C4-2B (cell line): ENCODE results near the gene DNM1.

Experiments used
- ZFX ChIP-seq: fragments of 450-650 bp; IDR thresholded peaks from 2 replicates; pipeline ENCODE4 v1.6.1; 2017
- TF ChIP-seq, protein P1 (sequence below): fragments of 450-650 bp; conservative IDR thresholded peaks from 2 replicates; pipeline ENCODE4 v1.5.1; 2017; ENCODE audit warnings: mild to moderate bottlenecking

GRCh38 chr9:128298535-128299482 lies 95.6 kb downstream of the DNM1 start:
- TF ChIP-seq, protein P1, sequence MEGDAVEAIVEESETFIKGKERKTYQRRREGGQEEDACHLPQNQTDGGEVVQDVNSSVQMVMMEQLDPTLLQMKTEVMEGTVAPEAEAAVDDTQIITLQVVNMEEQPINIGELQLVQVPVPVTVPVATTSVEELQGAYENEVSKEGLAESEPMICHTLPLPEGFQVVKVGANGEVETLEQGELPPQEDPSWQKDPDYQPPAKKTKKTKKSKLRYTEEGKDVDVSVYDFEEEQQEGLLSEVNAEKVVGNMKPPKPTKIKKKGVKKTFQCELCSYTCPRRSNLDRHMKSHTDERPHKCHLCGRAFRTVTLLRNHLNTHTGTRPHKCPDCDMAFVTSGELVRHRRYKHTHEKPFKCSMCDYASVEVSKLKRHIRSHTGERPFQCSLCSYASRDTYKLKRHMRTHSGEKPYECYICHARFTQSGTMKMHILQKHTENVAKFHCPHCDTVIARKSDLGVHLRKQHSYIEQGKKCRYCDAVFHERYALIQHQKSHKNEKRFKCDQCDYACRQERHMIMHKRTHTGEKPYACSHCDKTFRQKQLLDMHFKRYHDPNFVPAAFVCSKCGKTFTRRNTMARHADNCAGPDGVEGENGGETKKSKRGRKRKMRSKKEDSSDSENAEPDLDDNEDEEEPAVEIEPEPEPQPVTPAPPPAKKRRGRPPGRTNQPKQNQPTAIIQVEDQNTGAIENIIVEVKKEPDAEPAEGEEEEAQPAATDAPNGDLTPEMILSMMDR, result no peak
- TF ChIP-seq ZFX, result no peak
